ENCODE results near the gene TACR2.
"Not testable (repeated sequence)": the region's sequence is repeated elsewhere in the genome, so short reads cannot be mapped to it uniquely, and the experiment has no call there.

TACR2 gene

GRCh38 chr10:69450395-69450794 is 33.7 kb upstream of the TACR2 start:
- DNase-seq, result not testable (repeated sequence)

GRCh38 chr10:69449841-69450240 is 33.1 kb upstream of the TACR2 start:
- DNase-seq, result no peak

- DNase-seq, result no peak
Observed at GRCh38 chr10:69446650-69447151, 30.0 kb upstream of the TACR2 start.

GRCh38 chr10:69446229-69446628 is 29.5 kb upstream of the TACR2 start:
- no peak for DNase-seq

- DNase-seq, result no peak
Observed at GRCh38 chr10:69445041-69445440, 28.3 kb upstream of the TACR2 start.

GRCh38 chr10:69443354-69443753 is 26.6 kb upstream of the TACR2 start:
- DNase-seq, result no peak

GRCh38 chr10:69439813-69440506 is 23.2 kb upstream of the TACR2 start:
- DNase-seq, result no peak

GRCh38 chr10:69439350-69439739 is 22.6 kb upstream of the TACR2 start:
- no peak for DNase-seq

- DNase-seq, result no peak
Observed at GRCh38 chr10:69438536-69439349, 22.0 kb upstream of the TACR2 start.

GRCh38 chr10:69437321-69438259 is 20.9 kb upstream of the TACR2 start:
- DNase-seq, result no peak

GRCh38 chr10:69435966-69436520 is 19.3 kb upstream of the TACR2 start:
- no peak for DNase-seq

- no peak for DNase-seq
Observed at GRCh38 chr10:69434926-69435325, 18.2 kb upstream of the TACR2 start.

GRCh38 chr10:69434169-69434568 is 17.5 kb upstream of the TACR2 start:
- DNase-seq, result no peak

GRCh38 chr10:69428165-69428564 is 11.4 kb upstream of the TACR2 start:
- no peak for DNase-seq

GRCh38 chr10:69426376-69426727 is 9.6 kb upstream of the TACR2 start:
- DNase-seq, result no peak

- no peak for DNase-seq
Observed at GRCh38 chr10:69425511-69426298, 9.0 kb upstream of the TACR2 start.

- no peak for DNase-seq
Observed at GRCh38 chr10:69425041-69425440, 8.3 kb upstream of the TACR2 start.

- DNase-seq, result no peak
Observed at GRCh38 chr10:69422676-69423075, 6.0 kb upstream of the TACR2 start.

GRCh38 chr10:69421611-69422308 is 5.0 kb upstream of the TACR2 start:
- DNase-seq, result no peak

- DNase-seq, result no peak
Observed at GRCh38 chr10:69419744-69420126, 3.0 kb upstream of the TACR2 start.

- DNase-seq, result no peak
Observed at GRCh38 chr10:69419096-69419743, 2.5 kb upstream of the TACR2 start.

All from activated gamma-delta T cell (primary cell).